Common myeloid progenitor, CD34-positive (primary cell): ENCODE measurements around the gene C17orf113.
A peak's percentile ranks its signal among the peaks of the same experiment; 100 is the strongest.

Experiments
- CTCF ChIA-PET: fragments of 350-600 bp; sonication (Branson Sonifier 250); formaldehyde crosslinking; loops from one replicate; lab custom pipeline; 2021; ENCODE audit warnings: antibody characterized with exemption; lab: Charles Lee
- POLR2A ChIA-PET: fragments of 350-600 bp; sonication (Branson Sonifier 250); formaldehyde crosslinking; loops from one replicate; lab custom pipeline; 2021; ENCODE audit warnings: antibody characterized with exemption; lab: Charles Lee
- DNase-seq, 3 donors: peaks; one replicate each; pipeline versions ENCODE4 v3.0.0 to v3.0.0-alpha.2; 2013
- H3K27ac ChIP-seq, 2 experiments: 1 replicate in 1 of 2; 2 replicates in 1 of 2; pipeline ENCODE4 v1.7.0; 2013; ENCODE audit warnings: inconsistent platforms in 2 of 2, low read length in 2 of 2, mild to moderate bottlenecking in 2 of 2, low read depth in 1 of 2, moderate library complexity in 1 of 2; ENCODE audit not compliant: severe bottlenecking in 2 of 2, insufficient read depth in 1 of 2, poor library complexity in 1 of 2
- H3K27me3 ChIP-seq, 5 experiments: replicated peaks in 2 of 5; 1 replicate in 3 of 5; 2 replicates in 2 of 5; pipeline versions ENCODE4 v1.6.1 to v1.7.0; 2013; ENCODE audit warnings: low read length in 4 of 5, mild to moderate bottlenecking in 2 of 5, moderate library complexity in 2 of 5, inconsistent platforms in 1 of 5; ENCODE audit not compliant: insufficient read depth in 5 of 5, control insufficient read depth in 4 of 5
- H3K36me3 ChIP-seq, 4 experiments: 1 replicate in 2 of 4; 2 replicates in 2 of 4; pipeline versions ENCODE4 v1.6.1 to v1.7.0; 2013; ENCODE audit warnings: low read length in 3 of 4, control low read depth in 1 of 4, mild to moderate bottlenecking in 1 of 4; ENCODE audit not compliant: control insufficient read depth in 4 of 4, insufficient read depth in 4 of 4
- H3K4me1 ChIP-seq, 4 experiments: 1 replicate in 3 of 4; 2 replicates in 1 of 4; pipeline versions ENCODE4 v1.6.1 to v1.7.1; 2013; ENCODE audit warnings: low read length in 3 of 4, mild to moderate bottlenecking in 3 of 4, control low read depth in 1 of 4, inconsistent platforms in 1 of 4, moderate library complexity in 1 of 4; ENCODE audit not compliant: control insufficient read depth in 4 of 4, insufficient read depth in 4 of 4; ENCODE audit errors: control extremely low read depth in 1 of 4
- H3K4me3 ChIP-seq, 7 experiments: 1 replicate in 4 of 7; 2 replicates in 3 of 7; pipeline versions ENCODE4 v1.5.1 to v1.7.0; 2013; ENCODE audit warnings: mild to moderate bottlenecking in 7 of 7, low read length in 6 of 7, moderate library complexity in 6 of 7, inconsistent platforms in 2 of 7, low read depth in 2 of 7, control low read depth in 1 of 7; ENCODE audit not compliant: insufficient read depth in 4 of 7, control insufficient read depth in 1 of 7; ENCODE audit errors: extremely low read depth in 1 of 7
- H3K9me3 ChIP-seq, 5 experiments: 1 replicate in 4 of 5; 2 replicates in 1 of 5; pipeline versions ENCODE4 v1.6.1 to v1.7.1; 2013; ENCODE audit warnings: low read length in 4 of 5, mild to moderate bottlenecking in 2 of 5, inconsistent platforms in 1 of 5, low read depth in 1 of 5, moderate library complexity in 1 of 5; ENCODE audit not compliant: control insufficient read depth in 4 of 5, insufficient read depth in 2 of 5; ENCODE audit errors: control extremely low read depth in 1 of 5
- WGBS: methylation state at CpG from one replicate; pipeline ENCODE4 v1.1.5; 2013; ENCODE audit not compliant: insufficient coverage; 5-methylcytosine and 5-hydroxymethylcytosine counted together

C17orf113 gene

GRCh38 chr17:42034059-42034458 lies 16.3 kb downstream of the C17orf113 start:
- no peak overlapping the region for H3K4me3 ChIP-seq
- CTCF ChIA-PET, result interaction anchor here (1.1 to 1.9 kb wide), 2 partner anchors 9 to 12 kb away, joined by 6 to 11 read pairs; no protein-coding TSS in a partner anchor
- POLR2A ChIA-PET, result no interaction called here
- 51% methylated on average over 6 of the region's 6 CpGs for WGBS
- no peaks in the 10 kb centered on the region for H3K9me3 ChIP-seq
- DNase-seq, result no peak
- H3K4me1 ChIP-seq, result peaks cover 0 to 3% (median 0%) of the 10 kb centered on the region in 4 experiments
- H3K27ac ChIP-seq, result no peak overlapping the region
- H3K36me3 ChIP-seq, result no peaks in the 10 kb centered on the region
- no peaks in the 10 kb centered on the region for H3K27me3 ChIP-seq

- no peak for DNase-seq
- H3K4me3 ChIP-seq, result no peak overlapping the region
- H3K27me3 ChIP-seq, result no peaks in the 10 kb centered on the region
- no peak overlapping the region for H3K27ac ChIP-seq
- CTCF ChIA-PET, result interaction anchor here (0.6 to 17.9 kb wide), 6 partner anchors 9 to 79 kb away, joined by 3 to 381 read pairs (median 6); partner anchors contain the start of genes DHX58, KAT2A and ZNF385C
- WGBS, result 89% methylated on average over 4 of the region's 6 CpGs
- H3K4me1 ChIP-seq, result peaks cover 2 to 24% (median 21%) of the 10 kb centered on the region in 4 experiments
- POLR2A ChIA-PET, result no interaction called here
- H3K36me3 ChIP-seq, result no peaks in the 10 kb centered on the region
- no peaks in the 10 kb centered on the region for H3K9me3 ChIP-seq
Measured at GRCh38 chr17:42031584-42031983, 18.8 kb downstream of the C17orf113 start.

- no peak overlapping the region for H3K27ac ChIP-seq
- H3K27me3 ChIP-seq, result no peaks in the 10 kb centered on the region
- CTCF ChIA-PET, result interaction anchor here (0.9 to 17.9 kb wide), 8 partner anchors 9 to 82 kb away, joined by 3 to 381 read pairs (median 4); partner anchors contain the start of genes DHX58, KAT2A and NKIRAS2
- POLR2A ChIA-PET, result no interaction called here
- H3K36me3 ChIP-seq, result peaks cover 4 to 6% (median 5%) of the 10 kb centered on the region in 4 experiments
- DNase-seq, result no peak
- no peaks in the 10 kb centered on the region for H3K9me3 ChIP-seq
- peaks cover 9 to 51% (median 42%) of the 10 kb centered on the region in 4 experiments for H3K4me1 ChIP-seq
- 95% methylated on average over 6 of the region's 7 CpGs for WGBS
- no peak overlapping the region for H3K4me3 ChIP-seq
Measured at GRCh38 chr17:42028791-42029127, 21.6 kb downstream of the C17orf113 start.

GRCh38 chr17:42027961-42028790 lies 22.2 kb downstream of the C17orf113 start:
- 93% methylated on average over 16 of the region's 19 CpGs for WGBS
- no peaks in the 10 kb centered on the region for H3K9me3 ChIP-seq
- no peak for DNase-seq
- H3K27me3 ChIP-seq, result no peaks in the 10 kb centered on the region
- H3K27ac ChIP-seq, result no peak overlapping the region
- no peak overlapping the region for H3K4me3 ChIP-seq
- CTCF ChIA-PET, result interaction anchor here (0.8 to 17.9 kb wide), 10 partner anchors 8 to 83 kb away, joined by 3 to 381 read pairs (median 4); partner anchors contain the start of genes DHX58, KAT2A and NKIRAS2
- peaks cover 6 to 11% (median 9%) of the 10 kb centered on the region in 4 experiments for H3K36me3 ChIP-seq
- POLR2A ChIA-PET, result interaction anchor here (0.6 kb wide), 1 partner anchor 13 kb away, joined by 3 read pairs; no protein-coding TSS in a partner anchor
- peaks cover 9 to 51% (median 44%) of the 10 kb centered on the region in 4 experiments for H3K4me1 ChIP-seq

GRCh38 chr17:42027590-42027889 lies 22.9 kb downstream of the C17orf113 start:
- no peak overlapping the region for H3K4me3 ChIP-seq
- 95% methylated on average over 4 of the region's 5 CpGs for WGBS
- no peaks in the 10 kb centered on the region for H3K9me3 ChIP-seq
- CTCF ChIA-PET, result interaction anchor here (0.8 to 17.9 kb wide), 9 partner anchors 9 to 83 kb away, joined by 3 to 381 read pairs (median 6); partner anchors contain the start of genes DHX58 and KAT2A
- DNase-seq, result no peak
- peaks cover 8 to 17% (median 12%) of the 10 kb centered on the region in 4 experiments for H3K36me3 ChIP-seq
- no peaks in the 10 kb centered on the region for H3K27me3 ChIP-seq
- POLR2A ChIA-PET, result interaction anchor here (0.6 kb wide), 1 partner anchor 12 kb away, joined by 3 read pairs; no protein-coding TSS in a partner anchor
- H3K27ac ChIP-seq, result no peak overlapping the region
- H3K4me1 ChIP-seq, result peaks cover 9 to 51% (median 44%) of the 10 kb centered on the region in 4 experiments

GRCh38 chr17:42026857-42027589 lies 23.4 kb downstream of the C17orf113 start:
- H3K27ac ChIP-seq, result peak overlapping the region in 1 of 2 experiments; percentile 39
- 46% methylated on average over 7 of the region's 17 CpGs for WGBS
- peaks cover 10 to 22% (median 17%) of the 10 kb centered on the region in 4 experiments for H3K36me3 ChIP-seq
- no peaks in the 10 kb centered on the region for H3K27me3 ChIP-seq
- POLR2A ChIA-PET, result interaction anchor here (0.6 to 1.4 kb wide), 3 partner anchors 10 to 164 kb away, joined by 3 to 5 read pairs (median 3); partner anchors contain the start of gene DNAJC7
- no peaks in the 10 kb centered on the region for H3K9me3 ChIP-seq
- peak overlapping the region in 2 of 7 experiments; percentile 40 to 57 for H3K4me3 ChIP-seq
- CTCF ChIA-PET, result interaction anchor here (0.8 to 17.9 kb wide), 19 partner anchors 8 to 155 kb away, joined by 3 to 381 read pairs (median 7); partner anchors contain the start of genes C17orf113, DHX58, DNAJC7 and KAT2A
- peaks cover 9 to 51% (median 44%) of the 10 kb centered on the region in 4 experiments for H3K4me1 ChIP-seq
- peak in 2 of 3 donors; percentile 69 to 73 for DNase-seq
